Measurements from ENCODE around the gene ING2.

The ING2 gene

GRCh38 chr4:183499801-183500200 lies 5.1 kb upstream of the ING2 start:
- no peak for DNase-seq

DNA sequence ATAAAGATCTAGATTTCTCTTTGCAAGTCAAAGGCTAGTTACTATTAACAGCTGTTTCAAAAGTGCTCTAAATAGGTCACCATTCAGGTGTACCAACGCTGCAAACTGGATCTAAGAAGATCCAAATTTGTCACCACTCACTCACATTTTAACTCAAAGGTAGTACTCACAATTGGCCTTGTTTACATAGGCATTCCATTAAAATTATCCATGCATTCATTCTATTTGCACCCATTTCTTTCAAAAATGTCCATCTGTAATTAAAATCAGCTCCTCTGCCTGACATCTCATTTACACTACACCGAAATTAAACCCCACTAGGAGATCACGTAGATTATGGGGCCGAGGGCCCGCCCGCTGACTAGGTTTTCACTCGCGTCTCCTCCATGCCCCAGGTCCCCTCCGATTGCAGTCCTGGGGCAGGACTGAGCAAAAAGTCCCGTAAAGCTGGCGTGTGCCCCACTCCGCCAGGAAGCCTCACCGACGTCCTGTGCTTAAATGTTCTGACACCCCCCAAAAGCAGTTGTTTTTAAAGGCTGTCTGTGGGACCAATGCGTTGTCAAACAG lies 1.3 kb upstream of the ING2 start:
- no peak for DNase-seq

DNA sequence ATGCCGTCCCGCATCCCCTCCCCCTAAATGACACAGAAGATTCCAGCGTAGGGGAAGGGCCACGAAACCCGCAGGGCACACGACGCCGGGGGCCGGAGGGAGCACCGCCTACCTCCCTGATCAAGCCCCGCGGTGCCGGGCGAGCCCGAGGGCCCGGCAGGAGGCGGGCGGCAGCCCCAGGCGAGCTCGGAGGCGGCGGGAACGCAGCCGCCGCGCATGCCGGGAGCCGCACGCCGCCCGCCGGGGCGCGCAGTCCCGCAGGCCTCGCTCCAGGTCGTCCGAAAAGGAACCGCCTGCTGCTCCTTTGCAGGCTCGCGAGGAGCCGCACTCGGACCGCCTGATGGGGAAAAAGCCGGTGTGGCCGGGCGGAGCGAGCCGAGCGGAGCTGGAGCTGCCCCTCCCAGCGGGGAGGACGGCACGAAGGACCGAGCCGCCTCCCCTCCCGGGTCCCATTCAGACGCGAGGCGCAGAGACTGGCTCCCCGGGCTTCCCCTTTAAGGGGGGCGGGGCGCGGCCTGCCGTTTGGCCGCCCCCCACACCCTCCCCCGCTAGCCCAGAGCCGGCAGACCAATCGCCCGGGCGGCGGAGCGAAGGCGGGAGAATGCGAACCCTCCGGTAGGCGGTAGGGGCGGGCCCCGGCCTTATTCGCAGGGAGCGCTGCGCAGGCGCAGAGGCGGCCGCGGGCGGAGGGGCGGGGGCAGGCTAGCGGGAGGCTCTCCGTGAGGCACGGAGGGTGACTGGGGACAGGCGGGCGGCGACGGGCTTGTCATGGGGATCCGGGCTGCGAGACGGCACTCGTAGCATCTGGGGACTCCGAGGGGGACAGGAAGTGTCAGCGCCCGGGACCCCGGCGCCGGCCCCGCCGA lies 561 bp upstream of the ING2 start:
- DNase-seq, result peak; percentile 99

GRCh38 chr4:183505611-183506388 lies 942 bp downstream of the ING2 start:
- DNase-seq, result peak; percentile 86

DNA sequence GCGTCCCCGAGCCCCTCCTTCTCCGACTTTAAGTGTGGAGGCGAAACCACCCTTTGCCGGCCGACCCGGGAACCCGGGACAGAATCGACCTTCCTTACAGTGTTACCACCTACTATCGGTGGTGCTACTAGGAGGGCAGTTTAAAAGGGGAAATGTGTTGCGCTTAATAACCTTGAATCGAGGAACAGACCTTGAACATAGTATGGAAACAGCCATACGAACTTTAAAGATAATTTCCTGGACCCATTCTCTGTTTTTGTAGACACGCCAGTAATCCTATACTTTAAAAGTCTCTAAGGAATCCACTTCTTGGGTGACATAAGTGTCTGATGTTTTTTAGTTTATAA lies 1.5 kb downstream of the ING2 start:
- no peak for DNase-seq

DNA sequence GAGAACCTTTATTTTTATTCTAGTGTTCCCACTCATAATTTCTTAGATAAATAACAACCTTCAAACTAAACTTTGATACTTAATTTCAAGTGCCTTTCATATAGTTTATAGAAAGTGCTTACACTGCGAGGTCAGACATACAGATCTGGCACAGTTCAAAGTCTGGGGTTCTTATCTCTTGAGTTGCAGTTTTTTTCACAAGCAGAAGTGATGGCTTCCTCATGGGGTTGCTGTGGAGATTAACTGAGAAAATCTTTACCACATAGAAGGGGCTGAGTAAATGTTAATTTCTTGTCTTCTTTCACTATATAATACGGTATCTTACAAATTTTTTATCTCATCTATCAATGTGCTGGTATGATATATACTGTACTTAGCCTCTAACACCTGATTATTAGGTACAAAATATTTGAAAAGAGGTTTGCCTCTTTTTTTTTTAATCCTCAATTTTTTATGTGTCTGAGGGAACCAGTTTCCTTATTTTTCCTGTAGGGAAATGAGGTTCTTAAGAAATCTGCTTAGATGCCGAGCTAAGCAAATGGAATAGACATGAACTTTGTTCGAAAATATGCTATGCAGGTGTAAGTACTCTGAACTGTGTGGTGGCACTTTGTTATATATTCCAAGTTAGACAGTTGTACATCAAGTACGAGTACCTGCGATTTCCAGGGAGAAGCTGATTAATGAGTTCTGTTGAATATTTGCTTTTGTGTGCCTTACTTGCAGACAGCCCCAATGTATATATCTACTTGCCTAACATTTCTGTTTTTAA lies 3.3 kb downstream of the ING2 start:
- DNase-seq, result no peak

- no peak for DNase-seq
Measured at GRCh38 chr4:183508697-183509335, 4.0 kb downstream of the ING2 start.

DNA sequence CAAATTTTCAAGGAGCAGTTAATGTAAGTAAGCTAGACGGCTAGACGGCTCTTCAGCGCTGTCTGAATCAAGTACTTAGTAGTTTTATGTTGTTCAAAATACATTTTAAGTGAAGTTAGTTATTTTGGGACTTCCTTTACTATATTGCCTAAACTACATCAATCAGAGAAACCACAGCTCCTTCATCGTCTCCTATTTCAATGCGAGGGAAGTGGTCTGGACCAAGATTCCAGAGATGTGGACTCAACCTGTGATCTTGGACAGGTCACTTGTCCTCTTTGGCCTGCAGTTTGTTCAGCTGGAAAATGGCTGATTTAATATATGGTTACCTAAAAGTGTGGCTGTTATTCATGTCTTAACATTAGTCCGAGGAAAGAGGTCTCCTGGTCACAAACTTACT lies 10.6 kb downstream of the ING2 start:
- no peak for DNase-seq

DNA sequence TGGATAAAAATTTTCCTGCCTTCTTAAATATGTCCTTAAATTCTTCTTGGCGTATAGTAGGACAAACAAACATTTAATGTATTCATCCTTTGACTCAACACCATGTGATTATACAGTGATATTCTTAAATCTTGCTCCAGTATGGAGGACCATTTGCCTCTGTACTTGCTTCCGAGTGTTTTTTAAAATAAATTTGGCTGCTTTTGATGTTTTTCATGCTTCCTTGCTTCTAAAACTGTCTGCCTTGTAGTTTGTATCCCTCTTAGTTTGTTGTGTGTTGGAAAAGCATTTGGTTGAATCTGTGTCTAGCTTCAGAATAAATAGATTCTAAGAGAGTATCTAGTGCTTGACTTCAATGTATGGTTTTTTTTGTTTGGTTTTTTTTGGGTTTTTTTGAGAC lies 12.3 kb downstream of the ING2 start:
- DNase-seq, result no peak

GRCh38 chr4:183517781-183518180 lies 12.9 kb downstream of the ING2 start:
- no peak for DNase-seq

DNA sequence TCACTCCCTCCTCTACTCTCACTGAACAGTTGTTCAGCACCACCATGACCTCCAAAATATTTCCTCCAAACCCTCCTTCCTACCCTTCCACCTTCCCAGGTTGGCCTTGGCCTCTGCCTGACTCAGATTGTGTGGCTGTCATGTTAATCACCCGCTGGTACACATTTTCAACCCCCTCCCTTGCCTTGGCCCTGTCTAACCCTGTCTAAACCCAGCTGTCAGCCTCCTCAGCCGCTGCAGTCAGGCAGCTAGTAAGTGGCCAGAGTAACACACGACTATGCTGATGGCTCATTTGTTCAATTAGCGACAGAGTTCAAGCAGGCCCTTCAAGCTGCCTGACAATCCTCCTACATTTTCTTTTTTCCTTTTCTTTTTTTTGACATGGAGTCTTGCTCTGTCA lies 18.0 kb downstream of the ING2 start:
- DNase-seq, result no peak

GRCh38 chr4:183527326-183527725 lies 22.5 kb downstream of the ING2 start:
- no peak for DNase-seq

- peak; percentile 87 for DNase-seq
Measured at GRCh38 chr4:183532821-183533220, 28.0 kb downstream of the ING2 start.

GRCh38 chr4:183533698-183534097 lies 28.8 kb downstream of the ING2 start:
- no peak for DNase-seq

- no peak for DNase-seq
Measured at GRCh38 chr4:183540410-183541009, 35.7 kb downstream of the ING2 start.

DNA sequence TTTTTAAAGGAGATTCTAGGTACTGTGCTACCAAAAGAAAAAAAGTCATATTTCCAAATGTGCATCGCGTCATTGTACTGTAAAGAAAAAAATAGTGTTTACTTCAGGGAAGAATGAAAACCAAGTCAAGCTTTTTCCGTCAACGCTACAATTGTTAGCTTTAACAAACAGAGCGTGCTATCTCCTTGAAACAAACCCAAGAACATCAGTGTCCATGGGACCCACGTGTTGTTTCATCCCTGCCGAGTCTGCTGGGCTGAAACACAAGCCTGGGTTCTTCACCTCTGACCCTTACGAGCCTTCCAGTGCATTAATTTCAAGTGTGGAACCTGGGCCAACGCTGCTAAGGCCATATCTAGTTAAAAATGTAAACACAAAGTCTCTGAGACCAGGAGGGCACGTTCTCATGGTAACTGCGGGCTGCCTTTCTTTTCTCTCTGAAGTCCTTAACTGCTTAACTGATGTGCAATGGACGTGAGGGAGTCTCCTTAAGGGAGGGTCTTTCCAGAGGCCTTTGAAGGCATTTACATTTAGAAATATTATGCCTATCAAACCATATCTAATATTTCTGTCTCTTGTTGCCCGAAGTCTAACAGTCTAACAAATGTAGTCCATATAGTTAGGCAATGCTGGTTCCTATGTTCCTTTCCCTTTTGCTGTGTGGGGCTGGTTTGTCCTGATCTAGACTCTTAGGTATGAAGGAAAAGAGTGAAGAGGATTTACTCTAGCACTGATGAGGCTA lies 36.3 kb downstream of the ING2 start:
- DNase-seq, result no peak

DNA sequence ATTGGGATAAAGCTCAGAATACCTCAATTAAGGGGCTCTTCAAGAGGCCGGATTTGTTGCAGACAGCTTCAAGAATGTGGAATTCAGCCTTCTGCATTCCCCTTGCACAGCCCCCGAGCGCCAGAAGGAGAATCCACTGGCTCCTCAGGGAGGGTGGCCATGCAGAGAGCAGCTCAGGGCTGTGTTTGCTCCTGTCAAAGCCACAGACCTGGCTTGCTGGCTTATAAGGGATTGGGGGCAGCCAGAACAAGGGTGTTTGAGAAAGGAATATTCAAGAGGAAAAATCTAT lies 36.8 kb downstream of the ING2 start:
- DNase-seq, result peak; percentile 9

GRCh38 chr4:183543435-183543834 lies 38.6 kb downstream of the ING2 start:
- no peak for DNase-seq

DNA sequence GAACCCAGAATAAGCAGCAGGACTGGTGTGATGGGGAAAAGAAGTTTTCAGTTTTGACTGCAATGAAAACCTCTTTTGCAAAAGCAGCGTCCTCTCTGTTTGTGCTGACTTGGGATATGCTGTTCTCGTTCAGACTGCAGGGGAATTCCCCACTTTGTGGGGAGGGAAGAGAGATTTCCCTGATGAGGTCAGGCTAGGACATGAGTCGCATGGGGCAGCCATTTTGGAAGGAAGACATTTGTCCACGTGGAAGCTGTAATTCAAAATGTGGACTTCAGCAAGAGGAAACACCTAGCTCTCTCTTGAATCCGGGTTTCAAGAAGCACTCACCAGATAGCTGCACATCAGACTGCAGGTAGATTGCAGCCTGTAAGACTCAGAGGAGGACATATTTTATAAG lies 39.3 kb downstream of the ING2 start:
- no peak for DNase-seq

DNA sequence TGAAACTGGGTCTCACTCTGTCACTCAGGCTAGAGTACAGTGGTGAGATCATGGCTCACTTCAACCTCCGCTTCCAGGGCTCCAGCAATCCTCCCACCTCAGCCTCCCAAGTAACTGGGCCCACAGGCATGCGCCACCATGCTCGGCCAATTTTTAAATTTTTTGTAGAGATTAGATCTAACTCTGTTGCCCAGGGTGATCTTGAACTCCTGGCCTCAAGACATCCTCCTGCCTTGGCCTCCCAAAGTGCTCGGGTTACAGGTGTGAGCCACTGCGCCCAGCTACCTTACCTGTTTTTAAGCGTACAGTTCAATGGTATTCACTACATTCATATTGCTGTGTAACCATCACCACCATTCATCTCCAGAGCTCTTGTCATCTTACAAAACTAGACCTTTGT lies 41.5 kb downstream of the ING2 start:
- DNase-seq, result no peak

- no peak for DNase-seq
Measured at GRCh38 chr4:183548306-183548705, 43.4 kb downstream of the ING2 start.
